NCI-H1105 treated with DMSO at 0.1 percent for 48 hours (cell line): ENCODE measurements around the gene HSPB1.
"Not testable (repeated sequence)": the region's sequence is repeated elsewhere in the genome, so short reads cannot be mapped to it uniquely, and the experiment has no call there.

ENCODE experiments used
- DNase-seq: peaks from one replicate; lab custom pipeline; 2025; lab: John Stamatoyannopoulos, UW

The HSPB1 gene

DNA sequence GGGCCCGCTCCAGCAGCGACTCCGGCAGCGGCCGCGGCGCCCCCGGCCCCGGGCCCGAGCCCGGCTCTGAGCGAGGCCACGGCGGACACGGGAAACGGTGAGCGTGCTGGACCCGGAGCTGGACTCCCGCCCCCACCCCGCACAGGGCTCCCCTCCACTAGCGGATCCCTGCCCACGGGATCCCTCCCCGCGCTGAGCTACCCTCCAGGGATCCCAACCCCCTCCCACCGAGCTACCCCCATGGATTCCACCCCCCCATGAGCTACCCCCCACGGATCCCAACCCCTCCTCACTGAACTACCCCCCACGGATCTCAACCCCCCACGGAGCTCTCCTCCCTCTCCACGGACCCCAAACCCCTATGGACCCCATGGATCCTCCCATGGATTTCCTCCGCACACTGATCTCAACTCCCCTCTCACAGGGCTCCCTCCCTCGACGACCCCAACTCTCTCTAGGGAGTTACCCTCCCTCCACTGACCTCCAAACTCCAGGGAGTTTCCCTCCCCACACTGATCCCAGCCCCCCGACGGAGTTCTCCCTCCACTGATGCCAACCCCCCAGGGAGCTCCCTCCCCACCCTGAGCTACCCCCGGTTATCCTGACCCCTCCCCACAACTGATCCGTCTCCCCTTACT is 20.6 kb upstream of the HSPB1 start:
- no peak for DNase-seq

DNA sequence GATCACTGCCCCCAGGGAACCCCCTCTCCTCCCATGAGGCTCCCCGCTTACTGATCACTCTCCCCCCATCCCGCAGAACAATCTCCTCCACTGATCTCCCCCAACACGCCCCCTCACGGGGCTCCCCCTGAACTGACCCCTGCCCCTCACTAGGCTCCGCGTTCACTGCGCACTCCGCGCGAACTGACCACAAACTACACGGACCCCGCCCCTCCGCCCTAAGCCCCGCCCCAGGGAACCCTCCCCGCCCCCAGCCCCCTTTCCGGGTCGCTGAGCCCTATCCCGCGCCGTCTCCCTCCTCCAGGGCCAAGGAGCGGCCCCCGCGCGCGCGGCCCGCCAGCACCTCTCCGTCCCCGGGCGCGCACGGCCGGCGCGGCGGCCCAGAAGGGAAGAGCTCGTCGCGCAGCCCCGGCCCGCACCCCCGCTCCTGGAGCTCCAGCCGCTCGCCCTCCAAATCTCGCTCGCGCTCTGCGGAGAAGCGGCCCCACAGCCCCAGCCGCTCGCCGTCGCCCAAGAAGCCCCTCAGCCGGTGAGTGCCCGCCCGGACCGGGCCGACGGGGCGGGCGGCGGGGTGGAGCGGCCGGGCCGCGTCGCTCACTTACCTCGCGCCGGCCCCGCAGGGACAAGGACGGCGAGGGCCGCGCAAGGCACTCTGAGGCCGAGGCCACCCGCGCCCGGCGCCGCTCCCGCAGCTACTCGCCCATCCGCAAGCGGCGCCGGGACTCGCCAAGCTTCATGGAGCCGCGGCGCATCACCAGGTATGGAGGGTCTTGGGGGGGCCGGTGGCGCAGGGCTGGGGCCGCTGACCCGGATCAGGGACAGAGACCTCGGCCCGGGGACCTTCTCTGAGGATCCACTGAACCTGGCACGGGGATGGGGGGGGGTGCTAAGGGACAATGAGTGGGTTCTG is 19.9 kb upstream of the HSPB1 start:
- no peak for DNase-seq

DNA sequence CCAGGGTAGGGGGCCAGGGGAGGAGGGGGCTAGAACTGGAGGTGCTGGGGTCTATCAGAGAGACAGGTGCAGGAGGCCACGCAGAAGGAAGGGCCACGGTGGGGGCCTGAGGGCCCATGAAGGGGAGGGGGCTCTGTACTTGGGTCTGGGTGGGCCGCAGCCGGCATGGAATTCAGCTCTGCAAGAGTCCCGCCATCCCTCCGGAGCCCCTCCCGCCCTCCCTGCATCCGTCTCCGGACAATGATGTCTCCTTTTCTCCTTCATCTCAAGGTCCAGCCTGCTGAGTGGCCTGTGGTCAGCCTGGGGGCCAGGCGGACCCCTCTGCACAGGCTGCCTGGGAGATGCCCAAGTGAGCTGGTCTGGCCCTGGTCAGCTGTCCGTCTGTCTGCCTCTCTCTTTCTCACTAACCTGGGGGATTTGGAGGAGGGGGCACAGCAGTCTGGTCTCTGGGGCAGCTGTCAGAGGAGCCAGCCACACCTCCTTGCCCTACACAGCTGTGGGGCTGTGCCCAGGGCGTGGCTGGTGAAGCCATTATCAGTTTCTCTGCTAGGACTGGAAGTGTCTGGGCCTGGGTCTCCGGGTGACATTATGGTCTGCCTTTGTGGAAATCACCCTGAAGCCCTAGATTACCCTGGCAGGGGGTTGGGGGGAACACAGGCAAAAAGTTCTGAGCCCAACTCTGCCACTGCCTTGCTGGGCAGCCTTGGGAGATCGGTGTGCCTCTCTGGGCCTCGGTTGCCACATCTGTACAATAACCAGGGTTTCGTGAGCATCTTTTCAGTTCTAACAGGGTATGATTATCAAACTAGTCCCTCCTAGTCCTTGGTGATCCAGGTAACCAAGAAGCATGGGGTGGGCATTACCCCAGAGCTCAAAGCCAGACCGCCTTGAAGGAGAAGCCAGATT is 19.0 kb upstream of the HSPB1 start:
- no peak for DNase-seq

DNA sequence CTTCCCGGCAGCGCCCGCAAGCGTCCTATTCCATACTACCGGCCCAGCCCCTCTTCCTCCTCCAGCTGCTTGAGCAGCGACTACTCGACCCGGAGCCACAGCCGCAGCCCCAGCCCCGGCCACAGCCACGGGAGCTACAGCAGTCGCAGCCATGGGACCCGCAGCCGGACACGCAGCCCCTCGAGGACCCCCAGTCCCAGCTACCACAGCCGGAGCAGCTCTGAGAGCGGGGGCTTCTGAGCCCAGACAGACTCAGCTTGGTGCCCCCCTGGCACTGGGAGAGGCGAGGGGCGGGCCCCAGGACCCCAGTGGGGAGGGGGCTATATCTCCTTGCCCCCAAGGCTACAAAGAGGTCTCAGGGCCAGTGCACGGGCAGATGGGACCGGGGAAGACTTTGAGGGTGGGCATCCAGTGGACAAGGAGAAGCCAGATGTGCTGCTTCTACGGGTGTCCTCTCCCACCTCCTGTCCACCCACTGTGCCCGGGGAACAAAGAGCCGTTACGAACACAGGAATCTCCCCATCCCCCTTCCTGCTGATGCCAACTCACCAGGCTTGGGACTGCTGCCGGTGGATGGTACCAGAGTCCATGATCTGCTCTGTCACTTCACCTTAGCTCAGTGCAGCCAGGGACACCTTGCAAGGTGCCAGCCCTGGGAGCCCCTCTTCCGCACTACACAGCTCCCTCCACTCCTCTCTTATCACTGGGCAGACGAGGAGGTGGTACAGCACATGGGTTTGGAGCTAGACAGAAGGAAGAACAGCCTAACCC is 16.7 kb upstream of the HSPB1 start:
- no peak for DNase-seq

DNA sequence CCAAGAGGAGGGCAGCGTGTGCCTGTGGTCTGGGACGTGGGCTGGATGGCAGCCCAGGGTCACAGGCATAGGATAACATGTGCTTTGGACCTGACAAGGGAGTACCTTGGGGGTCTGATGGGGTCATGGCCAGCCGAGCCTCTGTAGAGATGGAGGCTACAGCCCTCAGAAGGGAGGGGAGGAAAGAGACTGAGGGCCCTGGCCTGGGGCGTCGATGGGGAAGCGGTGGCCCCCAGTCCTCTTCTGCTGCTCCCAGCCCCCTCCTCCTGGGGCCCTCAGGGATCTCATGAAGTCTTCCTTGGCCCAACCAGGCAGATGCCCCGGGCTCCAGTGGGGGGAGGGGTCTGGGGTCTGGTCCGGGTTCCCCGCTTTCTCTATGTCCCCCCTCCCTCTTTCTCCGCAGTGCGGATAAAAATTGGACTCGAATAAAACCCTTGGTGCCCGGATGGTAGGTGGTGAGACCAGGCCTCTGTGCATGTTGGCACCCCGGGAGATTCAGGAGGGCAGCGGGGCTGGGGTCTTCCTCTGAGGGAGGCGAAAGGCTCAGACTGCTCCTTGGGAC is 15.6 kb upstream of the HSPB1 start:
- no peak for DNase-seq

DNA sequence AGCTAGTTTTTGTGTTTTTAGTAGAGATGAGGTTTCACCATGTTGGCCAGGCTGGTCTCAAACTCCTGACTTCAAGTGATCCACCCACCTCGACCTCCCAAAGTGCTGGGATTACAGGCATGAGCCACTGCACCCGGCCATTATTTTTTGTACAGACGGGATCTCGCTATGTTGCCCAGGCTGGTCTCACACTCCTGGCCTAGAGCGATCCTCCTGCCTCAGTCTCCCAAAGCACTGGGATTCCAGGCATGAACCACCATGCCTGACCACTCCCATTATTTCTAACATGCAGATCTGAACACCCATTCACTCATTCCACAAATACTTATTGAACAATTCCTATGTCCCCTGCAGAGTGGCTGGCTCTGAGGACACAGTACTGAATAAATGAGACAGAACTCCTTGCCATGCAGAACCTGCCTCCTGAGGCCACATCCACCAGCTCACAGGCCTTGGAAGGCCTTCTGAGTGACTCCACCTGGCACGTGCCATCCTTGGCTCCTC is 11.6 kb upstream of the HSPB1 start:
- DNase-seq: not testable (repeated sequence)

DNA sequence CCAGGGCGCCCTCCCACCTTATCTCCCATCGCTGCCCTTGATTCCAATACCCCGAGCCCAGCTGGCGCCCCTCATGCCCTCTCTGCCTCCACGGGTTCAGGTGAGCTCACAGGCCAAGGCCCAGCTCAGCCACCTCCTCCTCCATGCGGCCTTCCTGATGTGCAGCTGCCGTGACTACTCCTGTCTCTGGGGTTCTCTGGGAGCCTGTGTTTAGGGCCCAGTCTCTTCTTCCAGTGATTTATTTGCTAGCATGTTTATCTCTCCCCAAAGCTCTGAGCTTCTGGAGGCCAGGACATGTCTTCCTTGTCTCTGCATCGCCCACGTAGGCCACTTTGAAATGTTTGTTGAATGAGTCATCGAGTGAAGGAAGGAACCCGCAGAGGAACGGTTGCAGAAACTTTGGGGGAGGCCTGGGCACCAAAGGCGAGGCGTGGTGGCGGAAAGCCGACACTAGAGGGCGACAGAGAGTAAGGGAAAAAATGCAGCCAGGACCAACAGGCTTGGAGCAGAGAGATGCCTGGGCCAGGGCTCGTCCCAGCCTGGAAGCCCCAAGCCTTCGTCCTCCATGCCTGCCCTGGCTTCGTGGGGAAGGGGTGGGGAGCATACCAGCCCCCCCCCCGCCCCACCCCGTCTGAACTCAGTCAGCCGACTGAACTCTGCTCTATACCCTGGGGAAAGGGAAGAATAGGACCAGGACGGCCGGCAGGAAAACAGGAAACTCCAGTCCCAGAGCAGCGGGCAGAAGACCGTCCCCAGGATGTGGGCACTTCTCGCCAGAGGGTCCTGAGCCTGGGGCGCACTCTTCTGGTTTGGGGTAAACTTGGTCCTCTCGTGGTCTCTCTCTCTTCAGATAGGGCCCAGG is 10.9 kb upstream of the HSPB1 start:
- peak; percentile 60 for DNase-seq

DNA sequence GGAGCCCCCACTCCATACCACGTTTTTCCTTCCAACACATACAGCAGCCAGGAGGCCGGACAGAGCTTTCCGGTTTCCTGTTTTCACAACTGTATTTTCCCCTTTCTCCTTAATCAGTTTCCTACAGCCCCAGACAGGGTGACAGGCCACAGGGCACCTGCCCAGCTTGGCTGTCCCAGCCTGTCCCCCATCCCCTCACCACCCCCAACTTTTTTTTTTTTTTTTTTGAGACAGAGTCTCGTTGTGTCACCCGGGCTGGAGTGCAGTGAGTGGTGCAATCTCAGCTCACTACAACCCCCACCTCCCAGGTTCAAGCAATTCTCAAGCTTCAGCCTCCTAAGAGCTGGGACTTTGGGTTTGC is 10.3 kb upstream of the HSPB1 start:
- DNase-seq: no peak

DNA sequence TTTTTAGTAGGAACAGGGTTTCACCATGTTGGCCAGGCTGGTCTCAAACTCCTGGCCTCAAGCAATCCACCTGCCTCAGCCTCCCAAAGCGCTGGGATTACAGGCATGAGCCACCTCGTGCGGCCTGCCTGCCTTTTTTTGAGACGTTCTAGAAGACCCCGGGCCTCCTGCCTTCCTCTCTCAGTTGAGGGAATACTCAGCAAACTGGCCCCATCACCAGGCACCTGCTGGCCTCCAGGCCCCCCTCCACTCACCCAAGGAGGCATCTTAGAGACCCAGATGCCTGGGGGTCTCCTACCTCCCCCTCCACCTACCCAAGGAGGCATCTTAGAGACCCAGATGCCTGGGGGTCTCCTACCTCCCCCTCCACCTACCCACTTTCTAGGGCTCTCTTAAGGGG is 9.6 kb upstream of the HSPB1 start:
- DNase-seq: not testable (repeated sequence)

DNA sequence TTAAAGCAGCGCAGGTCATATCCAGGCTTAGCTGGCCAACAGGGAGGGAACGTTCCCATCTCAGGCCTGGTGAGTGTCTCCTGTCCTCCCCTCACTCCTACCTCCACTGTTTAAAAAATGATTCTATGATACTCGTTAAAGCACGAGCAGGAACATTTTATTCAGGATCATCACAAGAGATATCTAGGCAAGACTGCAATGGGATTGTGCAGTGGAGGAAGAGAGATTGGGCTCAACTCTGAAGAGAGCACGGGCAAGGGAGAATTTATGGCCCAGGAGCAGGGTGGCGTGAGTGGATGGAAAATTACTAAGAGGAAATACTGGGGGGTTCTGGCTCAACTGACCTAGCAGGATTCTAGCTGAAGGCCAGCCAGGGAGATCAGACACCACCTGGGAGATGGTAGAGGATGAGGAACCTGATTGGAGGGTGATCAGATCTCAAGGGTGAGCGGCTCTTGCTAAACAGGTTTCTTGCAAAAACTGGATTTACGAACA is 9.0 kb upstream of the HSPB1 start:
- no peak for DNase-seq

DNA sequence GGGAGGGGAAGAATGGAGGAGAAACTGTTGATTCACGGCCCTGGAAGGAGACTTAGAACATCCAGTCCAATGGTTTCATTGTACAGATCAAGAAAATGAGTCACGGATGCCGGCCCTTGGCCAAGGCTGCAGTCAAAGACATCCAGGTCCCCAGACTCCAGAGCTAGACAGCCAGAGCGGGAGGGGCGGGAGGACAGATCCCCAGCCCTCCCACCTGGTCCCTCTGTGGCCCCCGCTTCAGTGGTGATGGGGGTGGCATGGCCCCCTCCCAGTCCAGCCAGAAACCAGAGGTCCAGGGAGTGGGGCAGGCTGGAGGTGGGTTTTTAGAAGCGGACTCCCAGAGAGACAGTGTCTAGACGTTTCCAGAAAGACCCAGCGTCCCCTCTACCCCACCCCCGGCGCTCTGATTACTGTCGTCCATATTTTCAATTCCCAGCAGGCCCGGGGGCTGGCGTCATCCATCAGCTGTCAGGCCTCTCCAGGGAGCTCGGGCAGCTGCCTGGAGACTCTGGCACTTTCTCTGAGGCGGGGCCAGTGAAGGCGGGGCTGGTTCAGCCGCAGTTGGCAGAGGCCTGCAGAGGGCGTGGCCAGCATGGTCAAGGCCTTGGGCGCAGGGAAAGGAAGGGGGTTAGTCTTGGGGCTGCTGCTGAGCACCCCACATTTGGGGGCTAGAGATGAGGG is 8.0 kb upstream of the HSPB1 start:
- peak; percentile 82 for DNase-seq

DNA sequence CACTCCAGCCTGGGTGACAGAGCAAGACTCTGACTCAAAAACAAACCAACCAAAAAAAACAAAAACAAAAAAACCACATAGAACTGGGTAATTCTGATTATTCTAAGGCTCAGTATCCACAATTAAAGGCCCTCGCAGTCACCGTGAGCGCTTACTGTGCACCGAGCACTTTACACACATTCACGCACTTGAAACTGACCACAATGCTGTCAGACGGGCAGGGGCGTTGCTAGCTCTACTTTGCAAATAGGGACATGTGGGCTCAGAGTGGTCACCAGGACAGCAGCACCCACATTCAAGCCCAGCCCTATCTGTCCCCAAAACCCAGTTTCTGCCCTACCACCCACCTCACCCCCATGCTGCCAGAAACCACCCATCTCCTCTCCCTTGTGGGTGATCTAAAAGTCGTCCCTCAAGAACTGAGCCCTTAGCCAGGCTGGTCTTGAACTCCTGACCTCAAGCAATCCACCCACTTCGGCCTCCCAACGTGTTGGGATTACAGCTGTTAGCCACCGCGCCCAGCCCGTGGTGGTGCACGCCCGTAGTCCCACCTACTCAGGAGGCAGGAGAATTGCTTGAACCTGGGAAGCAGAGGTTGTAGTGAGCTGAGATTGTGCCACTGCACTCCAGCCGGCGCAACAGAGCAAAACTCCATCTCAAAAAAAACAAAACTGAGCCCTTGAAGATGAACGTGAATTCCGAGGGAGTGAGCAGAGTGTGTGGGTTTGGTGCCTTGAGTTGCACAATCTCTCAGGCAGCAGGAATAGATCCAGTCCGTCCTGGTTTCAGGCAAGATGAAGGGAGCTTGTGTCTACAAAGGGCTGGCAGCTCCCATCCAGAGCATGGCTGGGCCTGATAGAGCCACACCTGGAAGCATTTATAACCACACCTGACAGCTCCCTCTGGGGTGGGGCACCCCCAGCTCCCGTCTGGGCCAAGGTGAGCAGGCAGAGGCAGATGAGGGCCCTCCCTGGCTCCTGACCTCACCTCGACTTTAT is 5.4 kb upstream of the HSPB1 start:
- DNase-seq: no peak

DNA sequence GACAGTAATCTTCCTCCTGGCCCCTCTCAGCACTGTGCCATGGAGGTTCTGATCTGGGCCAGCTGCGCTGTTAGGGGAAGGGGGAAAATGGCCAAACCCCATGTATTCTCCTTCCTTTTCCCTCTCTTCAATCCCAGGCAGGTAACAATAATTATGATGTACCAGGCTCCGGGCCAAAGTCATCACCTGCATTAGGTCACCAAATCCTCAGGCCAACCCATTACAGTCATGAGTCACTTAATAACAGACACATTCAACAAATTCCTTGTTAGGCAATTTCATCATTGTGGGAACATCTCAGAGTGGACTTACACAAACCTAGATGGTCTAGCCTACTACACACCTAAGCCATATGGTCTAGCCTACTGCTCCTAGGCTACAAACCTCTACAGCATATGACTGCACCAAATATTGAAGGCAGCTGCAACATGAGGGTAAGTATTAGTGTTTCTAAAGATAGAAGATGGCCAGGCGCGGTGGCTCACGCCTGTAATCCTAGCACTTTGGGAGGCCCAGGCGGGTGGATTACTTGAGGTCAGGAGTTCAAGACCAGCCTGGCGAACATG is 2.2 kb upstream of the HSPB1 start:
- peak; percentile 24 for DNase-seq

DNA sequence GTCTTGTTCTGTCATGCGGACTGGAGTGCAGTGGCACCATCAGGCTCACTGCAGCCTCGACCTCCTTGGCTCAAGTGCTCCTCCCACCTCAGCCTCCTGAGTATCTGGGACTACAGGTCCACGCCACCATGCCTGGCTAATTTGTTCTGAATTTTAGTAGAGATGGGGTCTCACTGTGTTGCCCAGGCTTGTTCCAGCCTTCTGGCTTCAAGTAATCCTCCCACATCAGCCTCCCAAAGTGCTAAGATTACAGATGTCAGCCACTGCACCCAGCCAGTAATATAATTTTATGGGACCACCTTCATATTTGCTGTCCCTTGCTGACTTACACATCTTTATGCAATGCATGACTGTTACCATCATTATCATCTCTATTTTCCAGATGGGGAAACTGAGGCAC is 1.5 kb upstream of the HSPB1 start:
- no peak for DNase-seq

DNA sequence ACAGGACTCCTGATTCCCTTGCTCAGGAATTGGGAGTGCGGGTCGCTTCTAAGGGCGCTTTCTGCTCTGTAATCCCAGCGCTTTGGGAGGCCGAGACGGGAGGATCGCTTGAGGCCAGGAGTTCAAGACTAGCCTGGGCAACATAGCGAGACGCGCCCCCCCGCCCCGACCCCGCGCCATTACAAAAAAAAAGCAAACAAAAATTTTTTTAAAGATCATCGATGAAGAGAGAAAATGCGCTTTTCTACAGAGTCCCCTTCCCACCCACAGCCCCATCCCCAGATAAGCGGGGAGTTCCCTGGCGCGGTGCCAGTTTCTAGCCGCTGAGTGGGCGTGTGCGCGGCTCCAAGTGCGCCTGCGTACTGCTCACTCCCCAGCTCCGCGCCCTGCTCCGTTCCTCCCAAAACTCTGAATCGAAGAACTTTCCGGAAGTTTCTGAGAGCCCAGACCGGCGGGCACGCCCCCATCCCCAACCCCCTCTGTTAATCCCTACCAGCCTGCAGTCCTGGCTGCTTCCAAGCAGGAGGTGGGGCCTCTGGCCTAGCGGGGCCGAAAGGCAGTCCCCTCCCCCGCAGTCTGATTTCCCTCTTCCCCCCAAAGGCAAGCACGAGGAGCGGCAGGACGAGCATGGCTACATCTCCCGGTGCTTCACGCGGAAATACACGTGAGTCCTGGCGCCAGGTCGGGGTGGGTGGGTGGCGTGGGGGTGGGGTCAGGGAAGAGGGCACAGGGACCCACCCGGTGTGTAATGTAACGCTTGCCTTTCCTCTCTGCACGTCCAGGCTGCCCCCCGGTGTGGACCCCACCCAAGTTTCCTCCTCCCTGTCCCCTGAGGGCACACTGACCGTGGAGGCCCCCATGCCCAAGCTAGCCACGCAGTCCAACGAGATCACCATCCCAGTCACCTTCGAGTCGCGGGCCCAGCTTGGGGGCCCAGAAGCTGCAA is 1.0 kb downstream of the HSPB1 start:
- DNase-seq: no peak

DNA sequence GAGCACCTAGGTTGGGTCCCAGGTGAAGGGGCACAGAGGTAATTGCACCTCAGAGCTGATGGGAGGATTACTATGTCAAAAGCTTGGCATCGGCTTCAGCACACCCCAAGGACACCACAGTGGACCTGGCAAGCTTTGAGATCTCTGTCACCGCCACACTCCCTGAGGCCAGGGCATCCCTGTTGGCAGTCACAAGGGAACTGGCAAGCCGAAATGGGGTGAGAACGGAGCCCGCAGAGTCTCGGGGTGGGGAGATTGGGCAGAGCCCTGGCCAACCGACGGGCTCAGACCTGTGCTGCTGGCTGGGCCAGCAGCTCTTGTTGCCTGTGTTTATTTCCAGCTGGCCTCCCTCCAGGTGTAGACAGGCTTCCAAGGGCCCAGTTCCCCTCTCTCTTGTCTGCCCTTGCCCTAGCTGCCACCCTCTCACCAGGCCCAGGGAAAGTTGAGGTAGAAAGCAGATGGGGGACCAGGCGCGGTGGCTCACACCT is 2.5 kb downstream of the HSPB1 start:
- DNase-seq: peak; percentile 41

DNA sequence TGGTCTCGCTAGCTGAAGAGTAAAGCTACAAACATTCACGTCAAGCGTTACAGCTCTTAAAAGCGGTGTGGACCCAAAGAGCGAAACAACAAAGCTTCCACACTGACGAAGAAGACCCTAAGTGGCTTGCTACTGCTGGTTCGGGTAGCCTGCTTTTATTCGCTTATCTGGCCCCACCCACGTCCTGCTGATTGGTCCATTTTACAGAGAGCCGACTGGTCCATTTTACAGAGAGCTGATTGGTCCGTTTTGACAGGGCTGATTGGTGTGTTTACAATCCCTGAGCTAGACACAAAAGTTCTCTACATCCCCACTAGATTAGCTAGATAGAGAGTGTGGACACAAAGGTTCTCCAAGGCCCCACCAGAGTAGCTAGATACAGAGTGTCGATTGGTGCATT is 6.4 kb downstream of the HSPB1 start:
- DNase-seq: not testable (repeated sequence)
